Measurements from ENCODE around the gene NADSYN1. TPM values are rescaled to one million over a fixed set of nuclear protein-coding genes. Genes with fewer than 3 reads are reported as not detected.
"Not testable (repeated sequence)": the region's sequence is repeated elsewhere in the genome, so short reads cannot be mapped to it uniquely, and the experiment has no call there.

The NADSYN1 gene
- 127 and 130 TPM in 2 replicates for total RNA-seq (2014; rRNA removed; shearing (Covaris generic))
- 76.4 and 80.0 TPM in 2 replicates for polyA plus RNA-seq (2015; cell fraction: cytosol; rRNA removed)
- 715 and 746 TPM in 2 replicates for polyA plus RNA-seq (2015; cell fraction: nucleus; rRNA removed)

GRCh38 chr11:71453037-71453917 is at the start of gene NADSYN1:
Gene NADSYN1 (plus strand): TSS chr11:71453203. CDS start chr11:71453297, 94 bp downstream.
- DNase-seq (ENCODE audit: low read depth, low spot score): peak; percentile 100
- in situ Hi-C loops (cut with HindIII; ENCODE audit: low pct_unique_long_range_greater_than_20kb, low sequenced_read_pairs): no loop called here

- no peak for DNase-seq (ENCODE audit: low read depth, low spot score)
- in situ Hi-C loops (cut with HindIII; ENCODE audit: low pct_unique_long_range_greater_than_20kb, low sequenced_read_pairs): loop anchor here (25.0 kb wide), 1 partner anchor 667 kb away; no protein-coding TSS in a partner anchor
These were observed 48.8 kb upstream of the NADSYN1 start for GRCh38 chr11:71404209-71404608.

GRCh38 chr11:71406681-71407080 is 46.3 kb upstream of the NADSYN1 start:
- in situ Hi-C loops (cut with HindIII; ENCODE audit: low pct_unique_long_range_greater_than_20kb, low sequenced_read_pairs): loop anchor here (25.0 kb wide), 1 partner anchor 669 kb away; no protein-coding TSS in a partner anchor
- DNase-seq (ENCODE audit: low read depth, low spot score): no peak

GRCh38 chr11:71407356-71407755 is 45.6 kb upstream of the NADSYN1 start:
- no peak for DNase-seq (ENCODE audit: low read depth, low spot score)
- in situ Hi-C loops (cut with HindIII; ENCODE audit: low pct_unique_long_range_greater_than_20kb, low sequenced_read_pairs): loop anchor here (25.0 kb wide), 1 partner anchor 670 kb away; no protein-coding TSS in a partner anchor

GRCh38 chr11:71408826-71409225 is 44.2 kb upstream of the NADSYN1 start:
- DNase-seq (ENCODE audit: low read depth, low spot score): peak; percentile 77
- in situ Hi-C loops (cut with HindIII; ENCODE audit: low pct_unique_long_range_greater_than_20kb, low sequenced_read_pairs): loop anchor here (25.0 kb wide), 1 partner anchor 672 kb away; no protein-coding TSS in a partner anchor

GRCh38 chr11:71410363-71410966 is 42.5 kb upstream of the NADSYN1 start:
- in situ Hi-C loops (cut with HindIII; ENCODE audit: low pct_unique_long_range_greater_than_20kb, low sequenced_read_pairs): loop anchor here (25.0 kb wide), 1 partner anchor 673 kb away; no protein-coding TSS in a partner anchor
- no peak for DNase-seq (ENCODE audit: low read depth, low spot score)

- in situ Hi-C loops (cut with HindIII; ENCODE audit: low pct_unique_long_range_greater_than_20kb, low sequenced_read_pairs): loop anchor here (25.0 kb wide), 1 partner anchor 677 kb away; no protein-coding TSS in a partner anchor
- DNase-seq (ENCODE audit: low read depth, low spot score): no peak
These were observed 38.4 kb upstream of the NADSYN1 start for GRCh38 chr11:71414645-71415044.

GRCh38 chr11:71418643-71419042 is 34.4 kb upstream of the NADSYN1 start:
- in situ Hi-C loops (cut with HindIII; ENCODE audit: low pct_unique_long_range_greater_than_20kb, low sequenced_read_pairs): loop anchor here (25.0 kb wide), 1 partner anchor 681 kb away; no protein-coding TSS in a partner anchor

GRCh38 chr11:71420455-71421241 is 32.4 kb upstream of the NADSYN1 start:
- in situ Hi-C loops (cut with HindIII; ENCODE audit: low pct_unique_long_range_greater_than_20kb, low sequenced_read_pairs): loop anchor here (25.0 kb wide), 1 partner anchor 683 kb away; no protein-coding TSS in a partner anchor
- DNase-seq (ENCODE audit: low read depth, low spot score): peak; percentile 92

More at GRCh38 chr11:71418643-71419042, 34.4 kb upstream of the NADSYN1 start:
- no peak for DNase-seq (ENCODE audit: low read depth, low spot score)

GRCh38 chr11:71421392-71421950 is 31.5 kb upstream of the NADSYN1 start:
- DNase-seq (ENCODE audit: low read depth, low spot score): no peak
- in situ Hi-C loops (cut with HindIII; ENCODE audit: low pct_unique_long_range_greater_than_20kb, low sequenced_read_pairs): loop anchor here (25.0 kb wide), 1 partner anchor 684 kb away; no protein-coding TSS in a partner anchor

- not testable (repeated sequence) for DNase-seq (ENCODE audit: low read depth, low spot score)
- in situ Hi-C loops (cut with HindIII; ENCODE audit: low pct_unique_long_range_greater_than_20kb, low sequenced_read_pairs): loop anchor here (25.0 kb wide), 1 partner anchor 685 kb away; no protein-coding TSS in a partner anchor
These were observed 30.7 kb upstream of the NADSYN1 start for GRCh38 chr11:71422318-71422717.

- in situ Hi-C loops (cut with HindIII; ENCODE audit: low pct_unique_long_range_greater_than_20kb, low sequenced_read_pairs): loop anchor here (25.0 kb wide), 1 partner anchor 686 kb away; no protein-coding TSS in a partner anchor
- DNase-seq (ENCODE audit: low read depth, low spot score): peak; percentile 71
These were observed 29.7 kb upstream of the NADSYN1 start for GRCh38 chr11:71423181-71423790.

GRCh38 chr11:71425409-71425808 is 27.6 kb upstream of the NADSYN1 start:
- no peak for DNase-seq (ENCODE audit: low read depth, low spot score)

GRCh38 chr11:71425860-71426259 is 27.1 kb upstream of the NADSYN1 start:
- in situ Hi-C loops (cut with HindIII; ENCODE audit: low pct_unique_long_range_greater_than_20kb, low sequenced_read_pairs): no loop called here
- no peak for DNase-seq (ENCODE audit: low read depth, low spot score)

More at GRCh38 chr11:71425409-71425808, 27.6 kb upstream of the NADSYN1 start:
- in situ Hi-C loops (cut with HindIII; ENCODE audit: low pct_unique_long_range_greater_than_20kb, low sequenced_read_pairs): no loop called here

GRCh38 chr11:71426413-71426812 is 26.6 kb upstream of the NADSYN1 start:
- in situ Hi-C loops (cut with HindIII; ENCODE audit: low pct_unique_long_range_greater_than_20kb, low sequenced_read_pairs): no loop called here
- DNase-seq (ENCODE audit: low read depth, low spot score): no peak

GRCh38 chr11:71428861-71429435 is 24.1 kb upstream of the NADSYN1 start:
- in situ Hi-C loops (cut with HindIII; ENCODE audit: low pct_unique_long_range_greater_than_20kb, low sequenced_read_pairs): no loop called here
- no peak for DNase-seq (ENCODE audit: low read depth, low spot score)

All from SK-MEL-5 (cell line).